GM12878 (cell line): ENCODE data around the gene ADGRD2. TPM values are rescaled to one million over a fixed set of nuclear protein-coding genes. Genes with fewer than 3 reads are reported as not detected.
A peak's percentile ranks its signal among the peaks of the same experiment; 100 is the strongest.

Experiments used
- BHLHE40 ChIP-seq, 2 experiments: fragments of 450-650 bp in 1 of 2; IDR thresholded peaks; 2 replicates each; pipeline ENCODE4 v1.6.1; 2011 to 2017; ENCODE audit warnings: low read depth in 2 of 2, borderline replicate concordance in 1 of 2, improper control_type of control experiment in 1 of 2, low read length in 1 of 2, mild to moderate bottlenecking in 1 of 2
- BRCA1 ChIP-seq: IDR thresholded peaks from 2 replicates; pipeline ENCODE4 v1.6.1; 2011; ENCODE audit warnings: low read depth, low read length, improper control_type of control experiment
- CBX5 ChIP-seq: sonication (generic); IDR thresholded peaks from 2 replicates; pipeline ENCODE4 v1.6.1; 2016; ENCODE audit warnings: low read depth, moderate library complexity, mild to moderate bottlenecking, inconsistent platforms
- CREM ChIP-seq: IDR thresholded peaks from 2 replicates; pipeline ENCODE4 v1.6.1; 2014; ENCODE audit warnings: antibody characterized with exemption, low read depth
- EZH2 ChIP-seq: IDR thresholded peaks from 2 replicates; pipeline ENCODE4 v1.6.1; 2012; ENCODE audit warnings: low read depth, mild to moderate bottlenecking, control low read depth, inconsistent platforms, low read length, borderline replicate concordance; ENCODE audit not compliant: control insufficient read depth
- IKZF1 ChIP-seq: fragments of 450-650 bp; conservative IDR thresholded peaks from 2 replicates; pipeline ENCODE4 v1.6.1; 2017; ENCODE audit warnings: antibody characterized with exemption, mild to moderate bottlenecking
- IKZF2 ChIP-seq, 2 experiments: fragments of 450-650 bp; IDR thresholded peaks; 2 replicates each; pipeline ENCODE4 v1.6.1; 2017; ENCODE audit warnings: mild to moderate bottlenecking in 2 of 2, moderate library complexity in 2 of 2
- KAT2A ChIP-seq: conservative IDR thresholded peaks from 2 replicates; pipeline ENCODE4 v1.6.1; 2011; ENCODE audit warnings: low read depth, low read length; ENCODE audit not compliant: control insufficient read depth
- NR2C2 ChIP-seq: IDR thresholded peaks from 2 replicates; pipeline ENCODE4 v1.6.1; 2011; ENCODE audit warnings: borderline replicate concordance, low read depth; ENCODE audit not compliant: control insufficient read depth, insufficient read length
- RB1 ChIP-seq: fragments of 450-650 bp; formaldehyde crosslinking; IDR thresholded peaks from 2 replicates; pipeline ENCODE4 v1.6.1; 2017; ENCODE audit warnings: mild to moderate bottlenecking, borderline replicate concordance
- RBBP5 ChIP-seq: fragments of 200-600 bp; sonication (generic); conservative IDR thresholded peaks from 2 replicates; pipeline ENCODE4 v1.6.1; 2016
- RCOR1 ChIP-seq: conservative IDR thresholded peaks from 2 replicates; pipeline ENCODE4 v1.6.1; 2012; ENCODE audit warnings: low read depth, low read length, improper control_type of control experiment
- SRF ChIP-seq, 2 experiments: IDR thresholded peaks; 2 replicates each; pipeline ENCODE4 v1.6.1; 2011; ENCODE audit warnings: low read depth in 2 of 2, low read length in 2 of 2, mild to moderate bottlenecking in 1 of 2, moderate library complexity in 1 of 2
- TCF12 ChIP-seq: IDR thresholded peaks from 2 replicates; pipeline ENCODE4 v1.6.1; 2011; ENCODE audit warnings: low read depth, mild to moderate bottlenecking, low read length
- YBX1 ChIP-seq: fragments of 450-650 bp; IDR thresholded peaks from 2 replicates; pipeline ENCODE4 v1.6.1; 2016; ENCODE audit warnings: antibody characterized with exemption
- ZNF274 ChIP-seq: IDR thresholded peaks from one replicate; pipeline ENCODE4 v1.8.0; 2011; ENCODE audit not compliant: insufficient read length, insufficient read depth
- ZZZ3 ChIP-seq: IDR thresholded peaks from 2 replicates; pipeline ENCODE4 v1.6.1; 2011; ENCODE audit warnings: low read depth; ENCODE audit not compliant: control insufficient read depth, insufficient read length
- polyA plus RNA-seq, 11 experiments: library from polyadenylated mRNA; depleted of rRNA in 4 of 11; unstranded in 6 of 11; stranded (reverse) in 5 of 11; fragments of >200 nt; fragmentation: Nextera tagmentation in 4 of 11; fragmentation: Illumina TruSeq in 1 of 11; extraction: Ambion mirVana in 4 of 11; extraction: Trizol in 1 of 11; gene quantifications; 1 replicate in 1 of 11; 2 replicates in 10 of 11; pipeline versions ENCODE4 v1.2.1 to v1.2.3, GENCODE V29; 2011 to 2016; ENCODE audit warnings: inconsistent platforms in 2 of 11, missing spikeins in 2 of 11, low read depth in 1 of 11
- total RNA-seq, 4 experiments: library from RNA; depleted of rRNA in 3 of 4; stranded (reverse); fragments of >200 nt in 3 of 4; fragmentation: Illumina TruSeq in 1 of 4; extraction: Trizol in 1 of 4; gene quantifications; 2 replicates each; pipeline versions ENCODE4 v1.2.1 to v1.2.3, GENCODE V29; 2013 to 2021
- TF ChIP-seq, protein P1 (sequence below): IDR thresholded peaks from 2 replicates; pipeline ENCODE4 v1.6.1; 2012; ENCODE audit warnings: mild to moderate bottlenecking, low read depth, low read length
- TF ChIP-seq, protein P2 (sequence below): fragments of 450-650 bp; IDR thresholded peaks from 2 replicates; pipeline ENCODE4 v1.6.1; 2016; ENCODE audit warnings: mild to moderate bottlenecking, moderate library complexity, borderline replicate concordance
- TF ChIP-seq, protein P3 (sequence below): IDR thresholded peaks from 2 replicates; pipeline ENCODE4 v1.6.1; 2012; ENCODE audit warnings: low read depth, low read length, improper control_type of control experiment
- TF ChIP-seq, protein P4 (sequence below): IDR thresholded peaks from 2 replicates; pipeline ENCODE4 v1.6.1; 2012; ENCODE audit warnings: low read depth, low read length, improper control_type of control experiment

Gene ADGRD2
- total and polyA plus RNA-seq, 10 of the 15 experiments (the other 5 are each of a cell fraction or from before 2014, with no cell fraction given): not detected

DNA sequence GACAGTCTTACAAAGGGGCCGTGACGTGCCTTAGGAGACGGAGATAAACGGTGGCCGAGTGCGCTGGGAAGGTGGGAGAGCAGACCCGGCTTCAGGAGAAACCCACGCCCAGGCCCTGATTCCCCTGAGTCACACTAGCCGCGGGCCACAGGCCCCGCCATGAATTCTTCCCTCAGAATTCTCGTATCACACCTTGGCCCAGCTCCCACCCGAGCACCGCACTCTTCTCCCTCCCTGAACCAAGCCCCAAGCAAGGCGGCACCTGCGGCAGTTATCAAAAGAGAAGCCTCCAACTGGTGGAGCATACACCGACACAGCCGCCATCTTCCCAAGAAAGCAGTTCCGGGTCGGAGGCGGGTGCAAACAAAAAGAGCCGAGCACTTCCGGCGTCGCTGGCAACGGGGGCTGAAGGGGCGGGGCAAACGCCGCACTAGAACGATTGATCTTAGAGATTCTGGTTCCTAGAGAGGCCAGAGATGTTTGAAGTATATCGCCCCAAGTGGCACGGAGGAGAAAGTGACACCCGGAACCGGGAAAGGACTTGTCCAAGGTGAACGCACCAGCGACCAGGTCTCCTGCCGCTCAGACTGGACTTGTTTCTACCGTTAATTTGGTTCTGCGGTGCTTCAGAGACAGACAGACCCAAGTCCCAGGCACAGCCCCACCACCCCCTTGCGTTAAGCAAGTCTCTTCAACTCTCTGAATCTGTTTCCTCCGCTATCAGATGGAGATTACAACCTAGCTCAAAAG lies 35.0 kb upstream of the ADGRD2 start, which contains the start of gene PSMB7 (continued):
- TF ChIP-seq, protein P1, sequence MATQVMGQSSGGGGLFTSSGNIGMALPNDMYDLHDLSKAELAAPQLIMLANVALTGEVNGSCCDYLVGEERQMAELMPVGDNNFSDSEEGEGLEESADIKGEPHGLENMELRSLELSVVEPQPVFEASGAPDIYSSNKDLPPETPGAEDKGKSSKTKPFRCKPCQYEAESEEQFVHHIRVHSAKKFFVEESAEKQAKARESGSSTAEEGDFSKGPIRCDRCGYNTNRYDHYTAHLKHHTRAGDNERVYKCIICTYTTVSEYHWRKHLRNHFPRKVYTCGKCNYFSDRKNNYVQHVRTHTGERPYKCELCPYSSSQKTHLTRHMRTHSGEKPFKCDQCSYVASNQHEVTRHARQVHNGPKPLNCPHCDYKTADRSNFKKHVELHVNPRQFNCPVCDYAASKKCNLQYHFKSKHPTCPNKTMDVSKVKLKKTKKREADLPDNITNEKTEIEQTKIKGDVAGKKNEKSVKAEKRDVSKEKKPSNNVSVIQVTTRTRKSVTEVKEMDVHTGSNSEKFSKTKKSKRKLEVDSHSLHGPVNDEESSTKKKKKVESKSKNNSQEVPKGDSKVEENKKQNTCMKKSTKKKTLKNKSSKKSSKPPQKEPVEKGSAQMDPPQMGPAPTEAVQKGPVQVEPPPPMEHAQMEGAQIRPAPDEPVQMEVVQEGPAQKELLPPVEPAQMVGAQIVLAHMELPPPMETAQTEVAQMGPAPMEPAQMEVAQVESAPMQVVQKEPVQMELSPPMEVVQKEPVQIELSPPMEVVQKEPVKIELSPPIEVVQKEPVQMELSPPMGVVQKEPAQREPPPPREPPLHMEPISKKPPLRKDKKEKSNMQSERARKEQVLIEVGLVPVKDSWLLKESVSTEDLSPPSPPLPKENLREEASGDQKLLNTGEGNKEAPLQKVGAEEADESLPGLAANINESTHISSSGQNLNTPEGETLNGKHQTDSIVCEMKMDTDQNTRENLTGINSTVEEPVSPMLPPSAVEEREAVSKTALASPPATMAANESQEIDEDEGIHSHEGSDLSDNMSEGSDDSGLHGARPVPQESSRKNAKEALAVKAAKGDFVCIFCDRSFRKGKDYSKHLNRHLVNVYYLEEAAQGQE: peak; percentile 72
- TF ChIP-seq, protein P2, sequence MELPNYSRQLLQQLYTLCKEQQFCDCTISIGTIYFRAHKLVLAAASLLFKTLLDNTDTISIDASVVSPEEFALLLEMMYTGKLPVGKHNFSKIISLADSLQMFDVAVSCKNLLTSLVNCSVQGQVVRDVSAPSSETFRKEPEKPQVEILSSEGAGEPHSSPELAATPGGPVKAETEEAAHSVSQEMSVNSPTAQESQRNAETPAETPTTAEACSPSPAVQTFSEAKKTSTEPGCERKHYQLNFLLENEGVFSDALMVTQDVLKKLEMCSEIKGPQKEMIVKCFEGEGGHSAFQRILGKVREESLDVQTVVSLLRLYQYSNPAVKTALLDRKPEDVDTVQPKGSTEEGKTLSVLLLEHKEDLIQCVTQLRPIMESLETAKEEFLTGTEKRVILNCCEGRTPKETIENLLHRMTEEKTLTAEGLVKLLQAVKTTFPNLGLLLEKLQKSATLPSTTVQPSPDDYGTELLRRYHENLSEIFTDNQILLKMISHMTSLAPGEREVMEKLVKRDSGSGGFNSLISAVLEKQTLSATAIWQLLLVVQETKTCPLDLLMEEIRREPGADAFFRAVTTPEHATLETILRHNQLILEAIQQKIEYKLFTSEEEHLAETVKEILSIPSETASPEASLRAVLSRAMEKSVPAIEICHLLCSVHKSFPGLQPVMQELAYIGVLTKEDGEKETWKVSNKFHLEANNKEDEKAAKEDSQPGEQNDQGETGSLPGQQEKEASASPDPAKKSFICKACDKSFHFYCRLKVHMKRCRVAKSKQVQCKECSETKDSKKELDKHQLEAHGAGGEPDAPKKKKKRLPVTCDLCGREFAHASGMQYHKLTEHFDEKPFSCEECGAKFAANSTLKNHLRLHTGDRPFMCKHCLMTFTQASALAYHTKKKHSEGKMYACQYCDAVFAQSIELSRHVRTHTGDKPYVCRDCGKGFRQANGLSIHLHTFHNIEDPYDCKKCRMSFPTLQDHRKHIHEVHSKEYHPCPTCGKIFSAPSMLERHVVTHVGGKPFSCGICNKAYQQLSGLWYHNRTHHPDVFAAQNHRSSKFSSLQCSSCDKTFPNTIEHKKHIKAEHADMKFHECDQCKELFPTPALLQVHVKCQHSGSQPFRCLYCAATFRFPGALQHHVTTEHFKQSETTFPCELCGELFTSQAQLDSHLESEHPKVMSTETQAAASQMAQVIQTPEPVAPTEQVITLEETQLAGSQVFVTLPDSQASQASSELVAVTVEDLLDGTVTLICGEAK: peak; percentile 98
- TF ChIP-seq, protein P3, sequence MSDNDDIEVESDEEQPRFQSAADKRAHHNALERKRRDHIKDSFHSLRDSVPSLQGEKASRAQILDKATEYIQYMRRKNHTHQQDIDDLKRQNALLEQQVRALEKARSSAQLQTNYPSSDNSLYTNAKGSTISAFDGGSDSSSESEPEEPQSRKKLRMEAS: peak; percentile 39; the same call in 1 of the 2 replicates
- TF ChIP-seq TCF12: 0 out of 2 replicates have a peak, but pooled peaks have one; percentile 31
- TF ChIP-seq, protein P4, sequence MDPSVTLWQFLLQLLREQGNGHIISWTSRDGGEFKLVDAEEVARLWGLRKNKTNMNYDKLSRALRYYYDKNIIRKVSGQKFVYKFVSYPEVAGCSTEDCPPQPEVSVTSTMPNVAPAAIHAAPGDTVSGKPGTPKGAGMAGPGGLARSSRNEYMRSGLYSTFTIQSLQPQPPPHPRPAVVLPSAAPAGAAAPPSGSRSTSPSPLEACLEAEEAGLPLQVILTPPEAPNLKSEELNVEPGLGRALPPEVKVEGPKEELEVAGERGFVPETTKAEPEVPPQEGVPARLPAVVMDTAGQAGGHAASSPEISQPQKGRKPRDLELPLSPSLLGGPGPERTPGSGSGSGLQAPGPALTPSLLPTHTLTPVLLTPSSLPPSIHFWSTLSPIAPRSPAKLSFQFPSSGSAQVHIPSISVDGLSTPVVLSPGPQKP: peak; percentile 76
- TF ChIP-seq ZNF274: no peak
- TF ChIP-seq RBBP5: no peak
- TF ChIP-seq BRCA1: no peak
- peak; percentile 70 for TF ChIP-seq IKZF1
- 0 out of 2 replicates have a peak, but pooled peaks have one; percentile 36 for TF ChIP-seq CBX5
- TF ChIP-seq KAT2A: no peak
- TF ChIP-seq EZH2: no peak
- no peak for TF ChIP-seq ZZZ3
- peak; percentile 11 to 36; a peak in 1 of 4 replicates for TF ChIP-seq BHLHE40 (IDR thresholded peaks at IDR 0.05; ENCODE audit: borderline replicate concordance in 1 of 2, low read depth in 2 of 2, low read length in 1 of 2)
- peak; percentile 87 for TF ChIP-seq NR2C2
- TF ChIP-seq IKZF2 (IDR thresholded peaks at IDR 0.05): no peak
- no peak for TF ChIP-seq YBX1
- 0 out of 2 replicates have a peak, but pooled peaks have one; percentile 42 for TF ChIP-seq RCOR1
- no peak for TF ChIP-seq SRF (IDR thresholded peaks at IDR 0.05; ENCODE audit: low read depth in 2 of 2, low read length in 2 of 2)
- peak; percentile 88; the same call in 1 of the 2 replicates for TF ChIP-seq RB1
- TF ChIP-seq CREM: peak; percentile 82
